ENCODE measurements around the gene DSCAML1. TPM values are rescaled to one million over a fixed set of nuclear protein-coding genes. Genes with fewer than 3 reads are reported as not detected.

DSCAML1 gene
- total RNA-seq, 2 donors from 2014 or later = 0.33 to 1.6 TPM

DNA sequence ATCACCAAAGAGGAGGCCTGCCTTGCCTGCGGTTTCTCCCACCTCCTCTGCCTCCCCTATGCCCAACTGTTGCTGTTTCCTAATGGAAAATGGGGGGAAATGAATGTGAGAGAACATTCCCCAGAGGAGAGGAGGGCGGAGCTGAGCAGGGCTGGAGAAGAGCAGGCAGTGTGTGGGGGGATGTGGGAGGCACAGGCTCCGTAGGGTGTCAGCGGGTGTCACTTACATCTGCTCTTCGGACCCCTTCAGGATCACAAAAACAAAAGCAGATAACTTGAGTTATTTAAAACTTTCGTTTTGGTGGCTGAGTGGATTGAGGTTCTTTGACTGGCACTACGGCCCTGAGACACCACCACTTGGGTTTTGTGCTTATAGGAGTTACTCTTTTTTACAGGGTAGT, 375.5 kb downstream of the DSCAML1 start:
- no peak for DNase-seq
- ATAC-seq = no peak
- WGBS, 2 donors = 80 to 81% methylated on average over 7 of the region's 7 CpGs
- TF ChIP-seq, protein P1, sequence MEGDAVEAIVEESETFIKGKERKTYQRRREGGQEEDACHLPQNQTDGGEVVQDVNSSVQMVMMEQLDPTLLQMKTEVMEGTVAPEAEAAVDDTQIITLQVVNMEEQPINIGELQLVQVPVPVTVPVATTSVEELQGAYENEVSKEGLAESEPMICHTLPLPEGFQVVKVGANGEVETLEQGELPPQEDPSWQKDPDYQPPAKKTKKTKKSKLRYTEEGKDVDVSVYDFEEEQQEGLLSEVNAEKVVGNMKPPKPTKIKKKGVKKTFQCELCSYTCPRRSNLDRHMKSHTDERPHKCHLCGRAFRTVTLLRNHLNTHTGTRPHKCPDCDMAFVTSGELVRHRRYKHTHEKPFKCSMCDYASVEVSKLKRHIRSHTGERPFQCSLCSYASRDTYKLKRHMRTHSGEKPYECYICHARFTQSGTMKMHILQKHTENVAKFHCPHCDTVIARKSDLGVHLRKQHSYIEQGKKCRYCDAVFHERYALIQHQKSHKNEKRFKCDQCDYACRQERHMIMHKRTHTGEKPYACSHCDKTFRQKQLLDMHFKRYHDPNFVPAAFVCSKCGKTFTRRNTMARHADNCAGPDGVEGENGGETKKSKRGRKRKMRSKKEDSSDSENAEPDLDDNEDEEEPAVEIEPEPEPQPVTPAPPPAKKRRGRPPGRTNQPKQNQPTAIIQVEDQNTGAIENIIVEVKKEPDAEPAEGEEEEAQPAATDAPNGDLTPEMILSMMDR (IDR thresholded peaks at IDR 0.05) = no peak
- no peak for TF ChIP-seq POLR2A (IDR thresholded peaks at IDR 0.05)
- intact Hi-C loops (cut with DNase I) = no loop called here
- Histone ChIP-seq H3K27ac (no peak overlapping the region), H3K4me1 (no peaks in the 10 kb centered on the region), H3K36me3 (replicated peaks in 1 of 2; ENCODE audit: insufficient read depth in 1 of 2, low read depth in 2 of 2) (no peaks in the 10 kb centered on the region), H3K27me3 (no peaks in the 10 kb centered on the region), H3K4me3 (no peak overlapping the region), H3K9me3 (no peaks in the 10 kb centered on the region)

DNA sequence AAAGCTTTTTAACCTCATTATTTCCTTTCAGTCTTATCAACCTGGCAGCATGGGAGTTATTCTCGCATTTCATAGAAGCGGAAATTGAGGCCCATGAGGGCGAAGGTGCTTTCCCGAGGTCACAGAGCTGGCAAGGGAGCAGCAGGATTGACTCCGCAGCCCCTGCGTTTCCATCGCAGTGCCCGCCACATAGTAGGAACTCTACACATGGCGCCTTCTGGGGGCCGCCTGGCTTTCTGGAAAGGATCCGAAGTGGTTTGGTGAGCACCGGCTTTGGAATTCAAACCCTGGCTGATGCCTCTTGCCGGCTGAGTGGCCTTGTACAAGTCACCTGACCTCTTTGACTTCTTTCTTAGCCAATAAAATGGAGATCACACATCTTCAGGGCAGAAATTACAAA, 376.0 kb downstream of the DSCAML1 start:
- Histone ChIP-seq H3K9me3 (no peaks in the 10 kb centered on the region), H3K4me3 (no peak overlapping the region), H3K27ac (no peak overlapping the region), H3K36me3 (replicated peaks in 1 of 2; ENCODE audit: insufficient read depth in 1 of 2, low read depth in 2 of 2) (no peaks in the 10 kb centered on the region), H3K4me1 (no peaks in the 10 kb centered on the region), H3K27me3 (no peaks in the 10 kb centered on the region)
- intact Hi-C loops (cut with DNase I) = no loop called here
- no peak for DNase-seq
- no peak for ATAC-seq
- TF ChIP-seq, protein P1 (IDR thresholded peaks at IDR 0.05) = no peak
- TF ChIP-seq POLR2A (IDR thresholded peaks at IDR 0.05) = no peak
- WGBS, 2 donors = 75 to 80% methylated on average over 12 to 13 of the region's 13 CpGs

DNA sequence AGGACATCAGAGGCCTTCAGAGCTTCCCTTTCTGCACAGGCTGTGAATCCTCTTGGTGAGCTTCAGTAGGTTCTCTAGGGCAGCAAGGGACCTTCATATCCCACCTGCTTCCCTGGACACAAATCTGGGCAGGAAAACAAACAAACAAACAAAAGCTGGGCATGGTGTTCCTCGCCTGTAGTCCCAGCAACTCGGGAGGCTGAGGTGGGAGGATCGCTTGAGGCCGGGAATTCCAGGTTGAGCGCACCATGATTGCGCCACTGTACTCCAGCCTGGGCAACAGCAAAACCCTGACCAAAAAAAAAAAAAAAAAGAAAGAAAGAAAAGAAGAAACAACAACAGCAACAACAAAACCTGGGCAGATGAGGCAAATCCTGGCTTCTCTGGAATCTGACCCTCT, 376.4 kb downstream of the DSCAML1 start:
- WGBS, 2 donors = 92 to 93% methylated on average over 6 of the region's 6 CpGs
- H3K4me3 ChIP-seq = no peak overlapping the region
- ATAC-seq (no peak), DNase-seq (no peak)
- H3K36me3 ChIP-seq (replicated peaks in 1 of 2; ENCODE audit: insufficient read depth in 1 of 2, low read depth in 2 of 2) = no peaks in the 10 kb centered on the region
- H3K27ac ChIP-seq = no peak overlapping the region
- no peaks in the 10 kb centered on the region for H3K4me1 ChIP-seq
- intact Hi-C loops (cut with DNase I) = no loop called here
- no peaks in the 10 kb centered on the region for H3K9me3 ChIP-seq
- TF ChIP-seq POLR2A (IDR thresholded peaks at IDR 0.05) = no peak
- TF ChIP-seq, protein P1 (IDR thresholded peaks at IDR 0.05) = no peak
- no peaks in the 10 kb centered on the region for H3K27me3 ChIP-seq

DNA sequence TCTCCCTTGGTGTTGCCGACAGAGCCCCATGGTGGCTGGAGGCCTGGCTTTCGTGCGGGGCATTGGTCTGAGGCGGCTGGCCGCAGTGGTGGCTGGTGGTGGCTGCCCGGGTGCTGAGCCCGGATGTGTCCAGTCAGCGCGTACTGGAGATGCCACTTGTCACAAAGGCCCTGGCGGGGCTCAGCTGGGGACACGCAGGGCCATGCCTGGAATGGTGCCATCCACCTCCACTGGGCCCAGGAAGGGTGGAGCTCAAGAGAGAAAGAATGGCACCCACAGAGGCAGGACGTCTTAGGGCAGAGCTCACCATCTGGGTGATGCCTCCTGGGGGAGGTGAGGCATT, 376.9 kb downstream of the DSCAML1 start:
- Histone ChIP-seq H3K4me3 (no peak overlapping the region), H3K27ac (no peak overlapping the region), H3K36me3 (replicated peaks in 1 of 2; ENCODE audit: insufficient read depth in 1 of 2, low read depth in 2 of 2) (no peaks in the 10 kb centered on the region), H3K9me3 (no peaks in the 10 kb centered on the region), H3K27me3 (no peaks in the 10 kb centered on the region), H3K4me1 (no peaks in the 10 kb centered on the region)
- TF ChIP-seq, protein P1 (IDR thresholded peaks at IDR 0.05) = no peak
- TF ChIP-seq POLR2A (IDR thresholded peaks at IDR 0.05) = no peak
- ATAC-seq (no peak), DNase-seq (no peak)
- WGBS, 2 donors = 82 to 90% methylated on average over 11 of the region's 12 CpGs
- intact Hi-C loops (cut with DNase I) = no loop called here

DNA sequence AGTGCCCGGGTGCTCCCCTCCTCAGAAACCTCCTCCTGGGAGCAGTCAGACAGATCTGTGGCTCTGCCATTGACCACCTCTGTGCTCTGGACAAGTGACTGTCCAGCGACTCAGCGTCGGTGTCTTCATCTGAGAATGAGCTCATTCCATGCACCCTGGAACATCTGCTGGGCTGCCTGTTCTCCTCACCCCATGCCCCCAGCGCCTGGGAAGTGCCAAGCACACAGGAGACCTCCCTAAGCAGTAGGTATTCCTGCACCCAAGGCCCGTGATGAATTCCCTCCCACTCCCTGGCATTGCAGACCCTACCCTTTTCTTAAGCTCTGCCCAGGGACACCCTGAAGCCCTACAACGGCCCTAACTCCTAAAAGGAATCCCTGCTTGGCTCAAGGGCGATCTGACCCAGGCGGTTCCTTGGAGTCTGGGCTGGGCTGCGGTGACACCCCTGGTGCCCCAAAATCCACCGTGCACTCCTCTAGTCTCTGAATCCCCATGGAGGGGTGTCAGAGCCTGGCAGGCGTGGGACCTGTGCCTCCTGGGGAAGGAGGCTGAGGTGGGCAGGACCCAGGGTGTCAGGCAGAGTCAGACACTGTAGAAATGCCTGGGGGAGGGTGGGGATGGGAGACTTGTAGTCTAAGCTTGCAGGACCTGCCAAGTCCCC, 377.4 kb downstream of the DSCAML1 start:
- WGBS, 2 donors = 70 to 73% methylated on average over 3 to 11 of the region's 12 CpGs
- no peak for TF ChIP-seq POLR2A (IDR thresholded peaks at IDR 0.05)
- TF ChIP-seq, protein P1 (IDR thresholded peaks at IDR 0.05) = no peak
- Histone ChIP-seq H3K9me3 (no peaks in the 10 kb centered on the region), H3K36me3 (replicated peaks in 1 of 2; ENCODE audit: insufficient read depth in 1 of 2, low read depth in 2 of 2) (no peaks in the 10 kb centered on the region), H3K27me3 (no peaks in the 10 kb centered on the region), H3K4me1 (no peaks in the 10 kb centered on the region), H3K4me3 (no peak overlapping the region), H3K27ac (no peak overlapping the region)
- no peak for DNase-seq
- ATAC-seq = no peak
- intact Hi-C loops (cut with DNase I) = no loop called here
